Measurements from ENCODE around the gene NAV1. TPM values are rescaled to one million over a fixed set of nuclear protein-coding genes. Genes with fewer than 3 reads are reported as not detected.
"Not testable (repeated sequence)": the region's sequence is repeated elsewhere in the genome, so short reads cannot be mapped to it uniquely, and the experiment has no call there.

NAV1 gene, protein sequence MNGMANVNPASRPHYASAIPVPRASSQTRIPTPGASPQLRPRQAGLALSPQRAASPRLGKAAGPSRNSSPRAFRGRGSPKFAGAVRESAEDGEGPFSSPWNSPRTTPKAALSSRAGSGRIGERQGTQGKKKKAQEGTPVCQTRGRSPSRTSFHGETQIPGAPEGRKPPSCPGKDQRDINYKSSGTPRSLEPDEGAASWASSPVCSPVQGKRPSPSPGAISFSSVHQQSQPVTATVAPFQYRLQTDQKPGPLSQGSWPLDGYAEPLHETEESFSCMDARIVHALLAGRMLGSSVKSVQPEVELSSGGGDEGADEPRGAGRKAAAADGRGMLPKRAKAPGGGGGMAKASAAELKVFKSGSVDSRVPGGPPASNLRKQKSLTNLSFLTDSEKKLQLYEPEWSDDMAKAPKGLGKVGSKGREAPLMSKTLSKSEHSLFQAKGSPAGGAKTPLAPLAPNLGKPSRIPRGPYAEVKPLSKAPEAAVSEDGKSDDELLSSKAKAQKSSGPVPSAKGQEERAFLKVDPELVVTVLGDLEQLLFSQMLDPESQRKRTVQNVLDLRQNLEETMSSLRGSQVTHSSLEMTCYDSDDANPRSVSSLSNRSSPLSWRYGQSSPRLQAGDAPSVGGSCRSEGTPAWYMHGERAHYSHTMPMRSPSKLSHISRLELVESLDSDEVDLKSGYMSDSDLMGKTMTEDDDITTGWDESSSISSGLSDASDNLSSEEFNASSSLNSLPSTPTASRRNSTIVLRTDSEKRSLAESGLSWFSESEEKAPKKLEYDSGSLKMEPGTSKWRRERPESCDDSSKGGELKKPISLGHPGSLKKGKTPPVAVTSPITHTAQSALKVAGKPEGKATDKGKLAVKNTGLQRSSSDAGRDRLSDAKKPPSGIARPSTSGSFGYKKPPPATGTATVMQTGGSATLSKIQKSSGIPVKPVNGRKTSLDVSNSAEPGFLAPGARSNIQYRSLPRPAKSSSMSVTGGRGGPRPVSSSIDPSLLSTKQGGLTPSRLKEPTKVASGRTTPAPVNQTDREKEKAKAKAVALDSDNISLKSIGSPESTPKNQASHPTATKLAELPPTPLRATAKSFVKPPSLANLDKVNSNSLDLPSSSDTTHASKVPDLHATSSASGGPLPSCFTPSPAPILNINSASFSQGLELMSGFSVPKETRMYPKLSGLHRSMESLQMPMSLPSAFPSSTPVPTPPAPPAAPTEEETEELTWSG (N-terminal part only)
- 29.7 and 32.5 TPM in 2 replicates for total RNA-seq

- DNase-seq (ENCODE audit: low read depth, low spot score) = no peak
Observed at GRCh38 chr1:201538612-201539551, at the start of gene NAV1. Gene NAV1, plus strand, starts transcription at chr1:201539127. Its CDS starts 83,758 bp downstream, at chr1:201622885.

DNA sequence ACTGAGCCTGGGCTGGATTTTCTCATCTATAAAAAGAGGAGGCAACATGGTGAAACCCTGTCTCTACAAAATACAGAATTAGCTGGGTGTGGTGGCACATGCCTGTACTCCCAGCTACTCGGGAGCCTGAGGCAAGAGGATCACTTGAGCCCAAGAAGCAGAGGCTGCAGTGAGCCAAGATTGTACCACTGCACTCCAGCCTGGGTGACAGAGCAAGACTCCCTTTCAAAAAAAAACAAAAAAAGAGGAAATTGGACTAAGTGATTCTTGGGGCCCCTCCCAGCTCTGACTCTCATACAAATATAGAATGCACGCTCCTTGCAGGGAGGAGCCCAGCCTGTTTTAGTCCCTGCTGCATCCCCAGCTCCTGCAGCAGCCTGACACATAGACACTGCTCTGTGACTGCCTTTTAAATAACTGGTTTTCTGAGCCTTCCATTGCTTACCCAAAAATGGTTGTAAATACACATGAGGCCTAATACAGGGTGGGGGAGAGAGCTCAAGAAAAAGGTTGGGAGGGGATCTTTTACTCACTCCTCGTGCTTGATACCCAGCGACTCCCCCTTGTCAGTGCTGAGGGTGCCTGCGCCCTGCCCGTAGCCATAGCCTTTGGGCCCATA lies 49.2 kb upstream of the NAV1 start:
- DNase-seq (ENCODE audit: low read depth, low spot score) = no peak

DNA sequence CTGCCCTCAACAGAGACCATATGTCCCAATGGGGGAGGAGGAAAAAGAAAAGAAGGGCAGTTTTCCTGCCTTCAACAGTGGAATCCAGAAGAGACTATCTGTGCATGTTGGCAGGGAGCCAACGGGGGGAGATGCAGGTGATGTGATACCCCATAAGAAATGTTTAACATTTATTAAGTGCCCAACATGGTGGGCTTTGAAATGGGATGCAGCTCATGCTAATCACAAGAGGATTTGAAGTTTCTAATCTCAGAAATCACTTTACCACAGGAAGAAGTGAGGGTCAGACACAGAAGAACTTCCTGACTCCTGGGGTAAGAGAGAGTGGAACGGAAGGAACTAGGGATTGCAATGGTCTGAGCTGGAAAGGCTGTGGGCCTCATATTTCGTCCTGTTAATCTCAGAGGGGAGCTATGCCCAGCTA lies 48.2 kb upstream of the NAV1 start:
- no peak for DNase-seq (ENCODE audit: low read depth, low spot score)

GRCh38 chr1:201491896-201492511 lies 46.9 kb upstream of the NAV1 start:
- no peak for DNase-seq (ENCODE audit: low read depth, low spot score)

GRCh38 chr1:201493026-201493656 lies 45.8 kb upstream of the NAV1 start:
- not testable (repeated sequence) for DNase-seq (ENCODE audit: low read depth, low spot score)

GRCh38 chr1:201493757-201494617 lies 44.9 kb upstream of the NAV1 start:
- DNase-seq (ENCODE audit: low read depth, low spot score) = peak; percentile 39

DNA sequence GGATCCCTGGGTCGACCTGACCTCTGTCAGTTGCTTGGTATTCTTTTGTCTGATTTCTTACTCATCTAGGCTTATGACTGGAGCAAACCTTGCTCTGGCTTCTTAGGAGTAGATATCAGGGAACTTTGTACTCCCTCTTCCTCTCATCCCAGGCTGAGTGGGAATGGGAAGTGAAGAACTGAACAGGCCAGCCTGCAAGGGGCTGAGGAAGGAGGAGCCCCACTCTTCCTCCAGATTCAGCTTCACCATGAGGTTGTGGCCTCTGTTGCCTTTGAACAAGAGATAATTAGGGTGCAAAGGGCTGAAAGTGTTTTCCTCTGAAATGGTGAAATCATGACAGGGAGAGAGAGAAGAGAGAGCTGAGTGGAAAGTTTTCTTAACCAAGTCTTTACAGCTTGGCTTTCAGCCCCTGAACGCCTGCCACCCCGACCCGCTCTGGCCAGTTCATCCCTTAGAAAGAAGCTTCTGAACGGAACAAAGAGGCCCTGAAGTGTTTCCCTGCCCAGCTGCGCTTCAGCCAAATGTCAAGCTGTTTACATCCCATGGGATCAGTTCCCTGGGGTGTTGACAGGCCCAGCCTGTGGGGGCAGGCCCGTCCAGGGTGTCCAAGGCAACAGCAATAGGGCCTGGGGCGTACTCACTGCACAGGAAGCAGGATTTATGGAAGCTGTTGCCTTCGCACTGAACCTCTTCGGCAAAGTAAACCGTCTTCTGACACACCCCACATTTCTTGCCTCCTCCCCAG lies 43.2 kb upstream of the NAV1 start:
- peak; percentile 65 for DNase-seq (ENCODE audit: low read depth, low spot score)

- DNase-seq (ENCODE audit: low read depth, low spot score) = no peak
Observed at GRCh38 chr1:201496296-201496690, 42.6 kb upstream of the NAV1 start.

DNA sequence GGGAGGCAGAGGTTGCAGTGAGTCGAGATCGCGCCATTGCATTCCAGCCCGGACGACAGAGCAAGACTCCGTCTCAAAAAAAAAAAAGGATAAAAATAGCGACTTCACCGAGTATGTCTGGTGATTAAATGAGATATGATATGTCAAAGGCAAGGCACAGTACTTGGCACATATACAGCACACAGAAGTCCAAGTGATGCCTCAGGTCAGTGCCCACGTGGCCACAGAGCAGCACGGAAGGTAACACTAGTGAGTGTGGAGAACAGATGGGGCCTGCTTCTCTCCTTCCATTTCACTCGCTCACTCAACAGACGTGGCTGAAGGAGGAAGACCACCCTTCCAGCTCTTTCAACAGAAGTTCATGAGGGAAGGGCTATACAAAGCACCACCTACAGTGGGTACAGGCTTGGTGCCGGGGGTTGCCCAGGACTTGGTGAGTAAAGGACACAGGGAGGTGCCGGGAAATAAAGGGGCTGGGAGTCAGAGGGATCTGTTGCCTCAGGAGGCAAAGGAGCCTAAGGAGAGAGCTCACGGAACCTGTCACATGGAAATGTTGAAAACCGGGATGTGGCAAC lies 40.9 kb upstream of the NAV1 start:
- no peak for DNase-seq (ENCODE audit: low read depth, low spot score)

DNA sequence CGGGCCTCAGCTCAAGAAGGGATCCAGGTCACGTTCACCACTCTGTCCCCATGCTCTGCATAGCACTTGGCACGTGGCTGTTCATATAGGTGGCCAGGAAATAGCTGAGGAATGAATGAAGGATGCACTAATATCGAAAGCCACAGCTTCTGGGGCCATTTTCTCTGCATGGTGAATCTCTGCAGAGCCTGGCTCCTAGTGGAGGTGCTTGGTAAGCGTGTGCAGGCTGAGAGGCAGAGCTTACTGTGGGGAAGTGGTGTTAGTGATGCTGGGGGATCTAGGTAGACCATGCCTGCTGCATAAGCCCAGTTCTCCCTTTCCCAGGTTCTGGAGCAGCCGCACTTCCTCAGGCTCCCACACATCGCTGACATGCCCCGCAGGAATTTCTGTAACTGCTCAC lies 40.3 kb upstream of the NAV1 start:
- DNase-seq (ENCODE audit: low read depth, low spot score) = no peak

DNA sequence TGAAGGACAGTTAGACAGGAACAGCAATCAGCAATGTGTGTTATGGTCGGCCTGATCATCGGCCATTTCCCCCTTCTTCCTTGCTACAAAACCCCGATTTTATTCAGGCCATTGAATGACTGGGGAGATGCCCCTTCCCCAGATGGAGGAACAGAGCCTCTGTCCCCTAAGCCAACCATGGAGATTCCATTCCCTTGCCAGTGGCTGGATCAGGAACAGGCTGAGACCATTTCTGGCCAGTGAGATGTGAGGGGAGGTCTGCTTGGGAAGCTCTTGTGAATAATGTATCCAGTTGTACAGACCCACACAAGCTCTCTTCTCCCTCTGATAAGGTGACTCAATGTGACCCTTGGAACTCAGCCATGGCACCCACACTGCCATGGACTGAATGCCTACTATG lies 39.7 kb upstream of the NAV1 start:
- no peak for DNase-seq (ENCODE audit: low read depth, low spot score)

DNA sequence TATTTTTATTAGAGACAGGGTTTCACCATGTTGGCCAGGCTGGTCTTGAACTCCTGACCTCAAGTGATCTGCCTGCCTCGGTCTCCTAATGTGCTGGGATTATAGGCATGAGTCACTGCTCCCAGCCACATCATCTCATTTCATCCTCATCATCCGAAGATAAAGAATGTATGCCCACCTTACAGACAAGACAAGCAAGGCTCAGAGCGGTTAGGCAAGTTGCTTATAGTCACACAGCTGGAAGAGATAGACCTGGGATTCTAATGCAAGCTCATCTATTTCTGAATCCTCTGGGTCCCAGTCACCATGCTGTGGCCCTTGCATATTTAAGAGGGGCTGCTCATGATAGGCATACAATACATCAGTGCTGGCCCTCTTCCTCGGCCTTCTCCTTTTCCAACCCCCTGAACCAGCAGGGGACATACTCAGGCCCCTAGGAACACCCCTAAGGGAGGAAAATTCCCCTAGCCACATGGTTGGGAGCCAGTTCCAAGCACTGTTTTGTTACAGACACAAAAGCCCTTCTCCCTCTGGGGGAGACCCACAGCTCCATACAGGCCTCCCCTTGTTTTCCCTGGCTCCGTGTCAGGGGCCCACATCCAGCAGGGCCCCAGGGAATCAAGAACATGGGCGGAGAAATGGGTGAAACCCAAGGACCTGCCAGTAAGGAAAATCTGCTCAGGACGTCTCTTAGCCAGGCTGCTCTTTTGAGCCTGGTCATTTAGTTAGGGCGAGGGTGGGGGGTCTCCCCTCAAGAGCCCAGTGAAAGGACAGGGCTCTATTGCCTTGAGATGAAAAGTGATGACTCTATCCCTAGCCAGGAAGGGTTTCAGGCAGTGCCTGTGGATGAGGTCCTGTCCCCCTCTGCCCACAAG lies 38.9 kb upstream of the NAV1 start:
- DNase-seq (ENCODE audit: low read depth, low spot score) = no peak

DNA sequence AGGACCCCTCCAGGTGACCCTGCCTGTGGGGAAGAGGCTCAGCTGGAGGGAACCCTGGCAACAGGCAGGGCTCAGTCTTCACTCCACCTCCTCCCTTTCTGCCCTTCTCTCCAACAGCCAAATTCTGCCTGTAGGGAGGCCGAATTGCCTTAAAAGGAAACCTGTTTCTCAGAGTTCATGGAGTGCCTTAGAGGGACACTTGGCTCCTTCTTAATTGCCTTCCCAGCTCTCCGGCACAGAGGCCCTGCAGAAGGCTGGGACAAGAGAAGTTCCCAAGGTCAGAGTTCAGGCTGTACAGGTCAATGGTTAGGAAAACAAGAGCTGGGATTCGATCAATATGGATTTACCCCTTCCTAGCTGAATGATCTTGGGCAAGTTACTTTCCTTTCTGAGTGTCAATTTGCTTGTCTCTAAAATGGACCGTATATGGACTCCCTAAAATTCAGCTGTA lies 38.2 kb upstream of the NAV1 start:
- DNase-seq (ENCODE audit: low read depth, low spot score) = no peak

- DNase-seq (ENCODE audit: low read depth, low spot score) = no peak
Observed at GRCh38 chr1:201501144-201501543, 37.8 kb upstream of the NAV1 start.

GRCh38 chr1:201501812-201502510 lies 37.0 kb upstream of the NAV1 start:
- DNase-seq (ENCODE audit: low read depth, low spot score) = no peak

GRCh38 chr1:201502511-201502857 lies 36.4 kb upstream of the NAV1 start:
- no peak for DNase-seq (ENCODE audit: low read depth, low spot score)
